RWPE2 (cell line): ENCODE measurements around the gene SORCS2.

Source experiments
- ATAC-seq: fragments of 200-7000 bp; cut with Tn5 transposase; 3 replicates; pipeline ENCODE4 v1.9.1; 2021; ENCODE audit warnings: low read depth
- DNase-seq: peaks from one replicate; pipeline ENCODE4 v3.0.0-alpha.2; 2020; ENCODE audit warnings: low spot score
- H3K27ac ChIP-seq: fragments of 450-650 bp; 2 replicates; pipeline ENCODE4 v1.5.1; 2017; ENCODE audit warnings: mild to moderate bottlenecking; ENCODE audit not compliant: poor library complexity, severe bottlenecking
- H3K27me3 ChIP-seq: fragments of 250-450 bp; sonication (Bioruptor Pico); 2 replicates; pipeline ENCODE4 v1.5.1; 2021; ENCODE audit warnings: mild to moderate bottlenecking, moderate library complexity; ENCODE audit not compliant: insufficient read depth, poor library complexity, severe bottlenecking
- H3K36me3 ChIP-seq: fragments of 250-450 bp; sonication (Bioruptor Pico); 2 replicates; pipeline ENCODE4 v1.5.1; 2020; ENCODE audit warnings: low read depth, mild to moderate bottlenecking, moderate library complexity
- H3K4me1 ChIP-seq: fragments of 250-450 bp; sonication (Bioruptor Pico); 2 replicates; pipeline ENCODE4 v1.5.1; 2021; ENCODE audit warnings: mild to moderate bottlenecking, moderate library complexity; ENCODE audit not compliant: insufficient read depth, poor library complexity, severe bottlenecking
- H3K4me3 ChIP-seq: fragments of 250-450 bp; sonication (Bioruptor Pico); 2 replicates; pipeline ENCODE4 v1.5.1; 2021; ENCODE audit warnings: mild to moderate bottlenecking, moderate library complexity; ENCODE audit not compliant: severe bottlenecking
- H3K9me3 ChIP-seq: fragments of 250-450 bp; sonication (Bioruptor Pico); 2 replicates; pipeline ENCODE4 v1.5.1; 2021; ENCODE audit warnings: mild to moderate bottlenecking, moderate library complexity; ENCODE audit not compliant: severe bottlenecking
- TF ChIP-seq, protein P1 (sequence below): fragments of 450-650 bp; IDR thresholded peaks from one replicate; pipeline ENCODE4 v1.5.1; 2017; ENCODE audit warnings: mild to moderate bottlenecking, moderate library complexity; ENCODE audit not compliant: poor library complexity, severe bottlenecking

The SORCS2 gene

GRCh38 chr4:7434766-7435150, 242.4 kb downstream of the SORCS2 start, which contains the start of gene PSAPL1:
PSAPL1 (minus strand) TSS chr4:7434930; CDS start chr4:7434879, 51 bp downstream.
- DNase-seq: no peak
- no peak within 1 kb of the TSS for H3K27ac ChIP-seq

GRCh38 chr4:7435471-7436061, 243.2 kb downstream of the SORCS2 start:
- DNase-seq: no peak
- no peaks in the 10 kb centered on the region for H3K27me3 ChIP-seq
- ATAC-seq: no peak
- H3K4me1 ChIP-seq: peaks cover 23% of the 10 kb centered on the region
- TF ChIP-seq, protein P1, sequence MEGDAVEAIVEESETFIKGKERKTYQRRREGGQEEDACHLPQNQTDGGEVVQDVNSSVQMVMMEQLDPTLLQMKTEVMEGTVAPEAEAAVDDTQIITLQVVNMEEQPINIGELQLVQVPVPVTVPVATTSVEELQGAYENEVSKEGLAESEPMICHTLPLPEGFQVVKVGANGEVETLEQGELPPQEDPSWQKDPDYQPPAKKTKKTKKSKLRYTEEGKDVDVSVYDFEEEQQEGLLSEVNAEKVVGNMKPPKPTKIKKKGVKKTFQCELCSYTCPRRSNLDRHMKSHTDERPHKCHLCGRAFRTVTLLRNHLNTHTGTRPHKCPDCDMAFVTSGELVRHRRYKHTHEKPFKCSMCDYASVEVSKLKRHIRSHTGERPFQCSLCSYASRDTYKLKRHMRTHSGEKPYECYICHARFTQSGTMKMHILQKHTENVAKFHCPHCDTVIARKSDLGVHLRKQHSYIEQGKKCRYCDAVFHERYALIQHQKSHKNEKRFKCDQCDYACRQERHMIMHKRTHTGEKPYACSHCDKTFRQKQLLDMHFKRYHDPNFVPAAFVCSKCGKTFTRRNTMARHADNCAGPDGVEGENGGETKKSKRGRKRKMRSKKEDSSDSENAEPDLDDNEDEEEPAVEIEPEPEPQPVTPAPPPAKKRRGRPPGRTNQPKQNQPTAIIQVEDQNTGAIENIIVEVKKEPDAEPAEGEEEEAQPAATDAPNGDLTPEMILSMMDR: no peak
- no peaks in the 10 kb centered on the region for H3K36me3 ChIP-seq
- H3K27ac ChIP-seq: no peak overlapping the region
- no peaks in the 10 kb centered on the region for H3K9me3 ChIP-seq
- no peak overlapping the region for H3K4me3 ChIP-seq

More at GRCh38 chr4:7434766-7435150, 242.4 kb downstream of the SORCS2 start, which contains the start of gene PSAPL1:
- Histone ChIP-seq H3K4me1 (peaks cover 31% of the 10 kb centered on the region), H3K4me3 (no peak within 1 kb of the TSS), H3K36me3 (no peaks in the 10 kb centered on the region), H3K27me3 (no peaks in the 10 kb centered on the region), H3K9me3 (no peaks in the 10 kb centered on the region)
- TF ChIP-seq, protein P1: no peak
- ATAC-seq: peak; percentile 90

- peaks cover 16% of the 10 kb centered on the region for H3K4me1 ChIP-seq
- TF ChIP-seq, protein P1: no peak
- no peak for ATAC-seq
- H3K27me3 ChIP-seq: no peaks in the 10 kb centered on the region
- H3K9me3 ChIP-seq: no peaks in the 10 kb centered on the region
- H3K4me3 ChIP-seq: no peak overlapping the region
- no peak overlapping the region for H3K27ac ChIP-seq
- DNase-seq: no peak
- H3K36me3 ChIP-seq: no peaks in the 10 kb centered on the region
These were observed 243.9 kb downstream of the SORCS2 start for GRCh38 chr4:7436256-7436655.

GRCh38 chr4:7439699-7440098, 247.4 kb downstream of the SORCS2 start:
- no peaks in the 10 kb centered on the region for H3K27me3 ChIP-seq
- TF ChIP-seq, protein P1: no peak
- peaks cover 6% of the 10 kb centered on the region for H3K4me1 ChIP-seq
- no peaks in the 10 kb centered on the region for H3K36me3 ChIP-seq
- DNase-seq (no peak), ATAC-seq (no peak)
- H3K4me3 ChIP-seq: no peak overlapping the region
- H3K27ac ChIP-seq: no peak overlapping the region
- no peaks in the 10 kb centered on the region for H3K9me3 ChIP-seq

DNA sequence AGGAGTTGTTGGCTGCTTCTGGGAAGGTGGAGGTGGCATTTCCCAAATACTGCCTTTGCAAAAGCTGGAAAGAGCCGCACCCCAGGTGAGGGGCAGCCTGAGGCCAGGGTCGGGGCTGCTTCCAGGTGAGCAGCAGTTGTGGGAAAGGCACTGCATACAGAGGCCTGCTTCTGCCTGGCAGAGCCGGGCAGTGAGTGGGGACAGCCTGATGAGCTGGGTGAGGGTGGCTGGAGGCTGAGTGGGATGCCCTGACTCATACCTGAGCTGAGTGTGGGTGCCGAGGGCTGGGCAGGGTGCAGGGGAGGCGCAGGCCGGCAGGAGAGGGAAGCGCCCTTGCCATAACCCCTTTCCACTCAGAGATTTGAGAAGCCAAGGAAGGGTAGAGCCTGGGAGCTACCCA, 248.9 kb downstream of the SORCS2 start:
- TF ChIP-seq, protein P1: no peak
- H3K4me3 ChIP-seq: no peak overlapping the region
- DNase-seq: no peak
- no peaks in the 10 kb centered on the region for H3K36me3 ChIP-seq
- ATAC-seq: peak; percentile 38; the same call in 1 of the 3 replicates
- H3K4me1 ChIP-seq: no peaks in the 10 kb centered on the region
- H3K9me3 ChIP-seq: no peaks in the 10 kb centered on the region
- no peak overlapping the region for H3K27ac ChIP-seq
- H3K27me3 ChIP-seq: no peaks in the 10 kb centered on the region
